GM12892 (cell line): ENCODE measurements around the gene APOD.

Experiments
- POLR2A ChIP-seq: IDR thresholded peaks from 2 replicates; pipeline ENCODE4 v1.6.1; 2011; ENCODE audit warnings: low read depth, low read length, control low read depth
- POLR2AphosphoS5 ChIP-seq: IDR thresholded peaks from 2 replicates; pipeline ENCODE4 v1.6.1; 2011; ENCODE audit warnings: low read depth, low read length, control low read depth

GRCh38 chr3:195540027-195540426 is 43.7 kb downstream of the APOD start:
- TF ChIP-seq POLR2A: no peak
- TF ChIP-seq POLR2AphosphoS5: no peak
